ENCODE data around the gene NR2F1. TPM values are rescaled to one million over a fixed set of nuclear protein-coding genes. Genes with fewer than 3 reads are reported as not detected.

The NR2F1 gene
- total and polyA plus RNA-seq, 2 donors (not counting 1 experiment from before 2014, with no cell fraction given), result not detected

- Mint-ChIP-seq H3K4me3 (peak overlapping the region; percentile 24), H3K4me1 (peaks cover 19% of the 10 kb centered on the region), H3K27ac (no peak overlapping the region), H3K9me3 (ENCODE audit: insufficient read depth) (no peaks in the 10 kb centered on the region), H3K27me3 (peaks cover 81% of the 10 kb centered on the region)
- POLR2A ChIA-PET, result no interaction called here
- H3K4me3 ChIP-seq (ENCODE audit: control extremely low read depth in 1 of 5, extremely low read depth in 1 of 5, insufficient read depth in 1 of 5, low read depth in 2 of 5, low read length in 4 of 5), result peak overlapping the region in 1 of 5 experiments; percentile 15
- no peak overlapping the region for H3K9ac ChIP-seq (ENCODE audit: low read length)
- no peaks in the 10 kb centered on the region for H3K79me2 ChIP-seq (ENCODE audit: control insufficient read depth, insufficient read depth, low read length)
- TF ChIP-seq EZH2 (IDR thresholded peaks at IDR 0.05; ENCODE audit: borderline replicate concordance, insufficient read depth, low read depth, low read length, poor library complexity, severe bottlenecking) (no peak), CTCF (IDR thresholded peaks at IDR 0.05) (no peak)
- CTCF ChIA-PET, result interaction anchor here (1.4 kb wide), 1 partner anchor 15 kb away, joined by 3 read pairs; no protein-coding TSS in a partner anchor
- H3K4me2 ChIP-seq (replicated peaks; ENCODE audit: low read depth, low read length, poor library complexity, severe bottlenecking), result no peak overlapping the region
- intact Hi-C loops (cut with micrococcal nuclease), result loop anchor here (5.0 kb wide), 1 partner anchor 35 kb away; no protein-coding TSS in a partner anchor
- H2AFZ ChIP-seq (ENCODE audit: insufficient read depth, low read depth, low read length, poor library complexity, severe bottlenecking), result no peak overlapping the region
- peaks cover 0 to 42% (median 15%) of the 10 kb centered on the region in 3 donors for H3K9me3 ChIP-seq (ENCODE audit: control extremely low read depth in 1 of 3, control insufficient read depth in 2 of 3, insufficient read depth in 1 of 3, low read length in 2 of 3)
- peaks cover 2 to 89% (median 74%) of the 10 kb centered on the region in 4 experiments for H3K27me3 ChIP-seq (replicated peaks in 1 of 4; ENCODE audit: control extremely low read depth in 1 of 4, control insufficient read depth in 3 of 4, insufficient read depth in 4 of 4, low read length in 3 of 4)
- WGBS (ENCODE audit: insufficient coverage), result 13% methylated on average over 39 of the region's 40 CpGs
- no peaks in the 10 kb centered on the region for H4K20me1 ChIP-seq (ENCODE audit: control insufficient read depth, insufficient read depth, low read length, poor library complexity, severe bottlenecking)
- H3K27ac ChIP-seq (ENCODE audit: low read length in 2 of 2), result no peak overlapping the region
- peaks cover 27 to 35% of the 10 kb centered on the region in 2 donors for H3K4me1 ChIP-seq (ENCODE audit: control insufficient read depth in 2 of 2, insufficient read depth in 2 of 2, low read length in 2 of 2)
- DNase-seq (peak; percentile 47), ATAC-seq (ENCODE audit: low read depth) (no peak)
- H3K36me3 ChIP-seq (replicated peaks in 1 of 2; ENCODE audit: control extremely low read depth in 1 of 2, control insufficient read depth in 1 of 2, extremely low read depth in 1 of 2, insufficient read depth in 2 of 2, low read length in 1 of 2), result no peaks in the 10 kb centered on the region
These were observed 10.9 kb upstream of the NR2F1 start for GRCh38 chr5:93572101-93572607.

- peaks cover 0 to 42% (median 15%) of the 10 kb centered on the region in 3 donors for H3K9me3 ChIP-seq (ENCODE audit: control extremely low read depth in 1 of 3, control insufficient read depth in 2 of 3, insufficient read depth in 1 of 3, low read length in 2 of 3)
- no peak overlapping the region for H3K27ac ChIP-seq (ENCODE audit: low read length in 2 of 2)
- ChIA-PET POLR2A (no interaction called here), CTCF (no interaction called here)
- Mint-ChIP-seq H3K4me1 (peaks cover 19% of the 10 kb centered on the region), H3K9me3 (ENCODE audit: insufficient read depth) (no peaks in the 10 kb centered on the region), H3K27ac (no peak overlapping the region), H3K4me3 (no peak overlapping the region), H3K27me3 (peaks cover 83% of the 10 kb centered on the region)
- WGBS (ENCODE audit: insufficient coverage), result 8% methylated on average over 34 of the region's 45 CpGs
- DNase-seq, result peak; percentile 46
- ATAC-seq (ENCODE audit: low read depth), result no peak
- intact Hi-C loops (cut with micrococcal nuclease), result loop anchor here (5.0 kb wide), 1 partner anchor 35 kb away; no protein-coding TSS in a partner anchor
- H3K79me2 ChIP-seq (ENCODE audit: control insufficient read depth, insufficient read depth, low read length), result no peaks in the 10 kb centered on the region
- peaks cover 3 to 90% (median 78%) of the 10 kb centered on the region in 4 experiments for H3K27me3 ChIP-seq (replicated peaks in 1 of 4; ENCODE audit: control extremely low read depth in 1 of 4, control insufficient read depth in 3 of 4, insufficient read depth in 4 of 4, low read length in 3 of 4)
- no peaks in the 10 kb centered on the region for H3K36me3 ChIP-seq (replicated peaks in 1 of 2; ENCODE audit: control extremely low read depth in 1 of 2, control insufficient read depth in 1 of 2, extremely low read depth in 1 of 2, insufficient read depth in 2 of 2, low read length in 1 of 2)
- H4K20me1 ChIP-seq (ENCODE audit: control insufficient read depth, insufficient read depth, low read length, poor library complexity, severe bottlenecking), result no peaks in the 10 kb centered on the region
- peaks cover 31 to 35% of the 10 kb centered on the region in 2 donors for H3K4me1 ChIP-seq (ENCODE audit: control insufficient read depth in 2 of 2, insufficient read depth in 2 of 2, low read length in 2 of 2)
- no peak overlapping the region for H3K4me2 ChIP-seq (replicated peaks; ENCODE audit: low read depth, low read length, poor library complexity, severe bottlenecking)
- TF ChIP-seq EZH2 (IDR thresholded peaks at IDR 0.05; ENCODE audit: borderline replicate concordance, insufficient read depth, low read depth, low read length, poor library complexity, severe bottlenecking), result no peak
- no peak for TF ChIP-seq CTCF (IDR thresholded peaks at IDR 0.05)
- no peak overlapping the region for H3K4me3 ChIP-seq (ENCODE audit: control extremely low read depth in 1 of 5, extremely low read depth in 1 of 5, insufficient read depth in 1 of 5, low read depth in 2 of 5, low read length in 4 of 5)
- H3K9ac ChIP-seq (ENCODE audit: low read length), result no peak overlapping the region
- no peak overlapping the region for H2AFZ ChIP-seq (ENCODE audit: insufficient read depth, low read depth, low read length, poor library complexity, severe bottlenecking)
These were observed 10.2 kb upstream of the NR2F1 start for GRCh38 chr5:93572608-93573353.
